CD4-positive, alpha-beta T cell treated with Interferon alpha-2 for 1 hour (primary cell): Measurements from ENCODE around the gene GGA3.
"Not testable (repeated sequence)": the region's sequence is repeated elsewhere in the genome, so short reads cannot be mapped to it uniquely, and the experiment has no call there.

Experiments
- DNase-seq, 2 donors: peaks; one replicate each; pipeline ENCODE4 v3.0.0-alpha.2; 2020 to 2022

GGA3 gene, protein sequence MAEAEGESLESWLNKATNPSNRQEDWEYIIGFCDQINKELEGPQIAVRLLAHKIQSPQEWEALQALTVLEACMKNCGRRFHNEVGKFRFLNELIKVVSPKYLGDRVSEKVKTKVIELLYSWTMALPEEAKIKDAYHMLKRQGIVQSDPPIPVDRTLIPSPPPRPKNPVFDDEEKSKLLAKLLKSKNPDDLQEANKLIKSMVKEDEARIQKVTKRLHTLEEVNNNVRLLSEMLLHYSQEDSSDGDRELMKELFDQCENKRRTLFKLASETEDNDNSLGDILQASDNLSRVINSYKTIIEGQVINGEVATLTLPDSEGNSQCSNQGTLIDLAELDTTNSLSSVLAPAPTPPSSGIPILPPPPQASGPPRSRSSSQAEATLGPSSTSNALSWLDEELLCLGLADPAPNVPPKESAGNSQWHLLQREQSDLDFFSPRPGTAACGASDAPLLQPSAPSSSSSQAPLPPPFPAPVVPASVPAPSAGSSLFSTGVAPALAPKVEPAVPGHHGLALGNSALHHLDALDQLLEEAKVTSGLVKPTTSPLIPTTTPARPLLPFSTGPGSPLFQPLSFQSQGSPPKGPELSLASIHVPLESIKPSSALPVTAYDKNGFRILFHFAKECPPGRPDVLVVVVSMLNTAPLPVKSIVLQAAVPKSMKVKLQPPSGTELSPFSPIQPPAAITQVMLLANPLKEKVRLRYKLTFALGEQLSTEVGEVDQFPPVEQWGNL

DNA sequence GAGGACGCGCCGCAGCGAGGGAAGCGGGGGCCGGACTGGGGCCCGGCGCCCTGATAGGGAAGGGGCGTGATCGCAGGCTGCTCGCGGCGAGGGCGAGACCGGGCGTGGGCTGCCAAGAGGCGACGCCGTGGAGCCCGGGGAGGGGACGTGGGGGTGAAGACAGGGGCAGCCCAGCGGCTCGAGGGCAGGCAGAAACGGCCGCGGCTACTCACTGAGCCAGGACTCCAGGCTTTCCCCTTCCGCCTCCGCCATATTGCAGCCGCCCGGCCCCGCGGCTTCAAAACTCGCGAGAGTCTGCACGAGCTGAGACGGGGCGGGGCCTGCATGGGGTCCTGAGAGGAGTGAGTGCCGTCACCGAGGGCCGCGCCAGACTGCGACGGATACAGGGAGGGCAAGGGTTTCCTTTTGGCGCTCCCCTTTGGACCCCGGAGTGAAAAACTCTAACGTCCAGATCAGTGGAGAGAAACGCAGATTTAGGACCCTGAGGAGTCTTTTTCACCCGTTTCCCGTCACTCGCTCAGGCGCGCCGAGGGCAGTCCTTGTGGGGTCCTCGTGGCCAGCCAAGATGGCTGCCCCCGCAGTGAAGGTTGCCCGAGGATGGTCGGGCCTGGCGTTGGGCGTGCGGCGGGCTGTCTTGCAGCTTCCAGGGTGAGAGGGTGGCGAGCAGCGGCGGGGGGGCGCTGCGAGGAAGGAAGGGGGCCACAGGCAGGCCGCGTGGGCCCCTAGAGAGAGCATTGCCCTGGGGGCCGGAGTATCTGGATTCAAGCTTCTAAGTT lies at the start of gene GGA3, which contains the start of gene MRPS7:
GGA3 (minus strand) TSS at position 271 of the 776 bp plus-strand sequence; CDS start at position 252, 19 bp downstream.
MRPS7 (plus strand) TSS at position 544 of the 776 bp plus-strand sequence; CDS start at position 566, 22 bp downstream.
- DNase-seq, result peak; percentile 94 to 97

DNA sequence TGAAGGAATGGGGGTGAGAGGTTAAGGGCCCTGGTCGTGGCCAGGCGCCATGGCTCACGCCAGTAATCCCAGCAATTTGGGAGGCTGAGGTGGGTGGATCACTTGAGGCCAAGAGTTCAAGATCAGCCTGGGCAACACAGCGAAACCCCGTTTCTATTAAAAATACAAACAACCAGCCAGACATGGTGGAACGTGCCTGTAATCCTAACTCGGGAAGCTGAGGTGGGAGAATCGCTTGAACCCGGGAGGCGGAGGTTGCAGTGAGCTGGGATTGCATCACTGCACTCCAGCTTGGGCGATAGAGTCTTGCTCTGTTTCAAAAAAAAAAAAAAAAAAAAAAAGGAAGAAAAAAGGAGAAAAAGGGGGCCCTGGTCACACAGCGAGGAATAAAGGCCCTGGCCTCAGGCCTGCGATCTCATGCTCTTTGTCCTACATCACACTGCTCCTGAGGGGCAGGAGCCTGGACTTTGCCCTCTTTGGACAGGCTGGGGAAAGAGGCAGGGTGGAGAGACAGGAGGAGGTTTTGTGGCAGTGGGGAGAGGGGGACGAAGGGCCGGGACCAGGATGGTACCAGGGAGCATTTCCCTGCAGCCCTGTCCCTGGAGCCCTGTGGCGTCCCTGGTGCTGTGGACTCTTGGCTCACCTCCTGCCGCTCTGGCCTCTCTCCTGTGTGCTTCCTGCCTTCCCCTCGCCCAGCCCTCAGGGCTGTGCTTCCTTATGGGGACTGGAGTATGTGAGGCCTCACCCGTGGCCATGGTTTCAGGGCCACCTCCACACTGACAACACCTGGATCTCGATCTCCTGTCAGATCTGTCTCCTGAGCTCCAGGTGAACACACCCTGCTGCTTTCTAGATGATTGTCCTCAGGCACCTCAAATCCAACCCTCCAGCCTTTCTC lies 47.6 kb upstream of the GGA3 start:
- DNase-seq, result no peak

DNA sequence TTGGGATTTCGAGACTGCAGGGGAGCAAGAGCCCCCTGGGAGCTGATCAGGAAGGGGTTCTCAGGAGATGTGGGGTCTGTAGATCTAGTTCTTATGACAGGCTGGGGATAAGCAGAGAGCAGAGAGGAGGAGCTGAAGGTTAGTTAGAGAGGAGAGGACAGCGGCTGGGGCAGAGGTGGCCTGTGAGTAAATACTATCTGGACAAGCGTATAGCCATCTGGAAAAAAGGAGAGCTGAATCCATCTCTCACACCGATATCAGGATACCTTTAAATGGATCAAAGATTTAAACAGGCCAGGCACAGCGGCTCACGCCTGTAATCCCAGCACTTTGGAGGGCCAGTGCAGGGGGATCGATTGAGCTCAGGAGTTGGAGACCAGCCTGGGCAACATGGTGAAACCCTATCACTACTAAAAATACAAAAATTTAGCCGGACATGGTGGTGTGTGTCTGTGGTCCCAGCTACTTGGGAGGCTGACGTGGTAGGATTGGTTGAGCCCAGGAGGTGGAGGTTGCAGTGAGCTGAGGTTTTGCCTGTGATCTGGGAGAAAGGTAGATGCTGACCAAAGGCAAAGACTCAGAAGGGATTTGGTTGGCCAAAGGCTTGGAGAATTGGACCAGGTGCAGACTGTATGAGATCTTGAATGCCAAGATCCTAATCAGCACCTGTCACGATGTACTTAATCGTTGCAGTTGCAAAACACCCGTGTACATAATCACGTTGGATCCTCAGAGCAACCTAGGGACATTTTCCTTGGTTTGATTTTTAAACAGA lies 46.7 kb upstream of the GGA3 start:
- no peak for DNase-seq

DNA sequence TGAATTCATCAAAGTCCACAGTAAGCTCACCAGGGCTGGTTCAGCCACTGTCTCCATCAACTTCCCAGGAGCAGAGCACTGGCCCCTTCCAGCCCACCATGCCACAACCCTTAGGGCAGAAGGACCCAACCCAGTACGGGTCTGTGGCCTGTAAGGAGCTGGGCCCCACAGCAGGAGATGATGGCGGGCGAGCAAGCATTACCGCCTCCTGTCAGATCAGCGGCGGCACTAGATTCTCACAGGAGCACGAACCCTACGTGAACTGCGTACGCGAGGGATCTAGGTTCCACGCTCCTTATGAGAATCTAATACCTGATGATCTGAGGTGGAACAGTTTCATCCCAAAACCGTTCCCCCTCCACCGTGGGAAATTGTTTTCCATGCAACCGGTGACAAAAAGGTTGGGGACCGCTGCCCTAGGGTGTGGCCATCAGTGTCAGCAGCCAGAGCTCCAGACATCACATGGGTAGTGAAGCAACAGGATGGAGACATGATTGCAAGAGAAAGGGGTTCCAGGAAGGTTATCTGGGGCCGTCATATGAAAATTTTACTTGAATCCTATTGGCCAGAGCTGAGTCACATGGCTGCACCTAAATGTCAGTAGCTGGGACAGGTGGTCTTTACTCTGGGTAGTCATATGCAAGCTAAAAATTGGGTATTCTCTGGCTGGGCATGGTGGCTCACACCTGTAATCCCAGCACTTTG lies 40.2 kb upstream of the GGA3 start:
- peak in 1 of 2 donors; percentile 59 for DNase-seq

DNA sequence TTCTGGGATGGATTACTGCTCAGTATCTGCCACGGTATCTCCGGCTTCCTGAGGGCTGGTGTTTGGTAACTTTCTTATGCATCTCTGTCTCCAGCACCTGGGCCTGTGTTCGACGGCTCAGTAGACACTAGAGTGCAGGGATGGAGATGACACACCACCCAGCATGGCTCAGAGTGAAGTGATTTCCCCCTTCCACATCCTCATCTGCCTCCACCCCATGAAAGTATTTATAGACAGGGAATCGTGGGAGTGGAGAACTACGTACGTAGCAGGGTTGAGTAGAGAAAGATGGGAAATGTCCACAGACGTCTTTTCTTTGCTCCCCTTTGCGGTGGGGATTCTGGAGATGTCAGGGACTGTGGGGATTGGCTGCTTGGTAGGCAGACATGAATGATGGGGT lies 39.6 kb upstream of the GGA3 start:
- peak in 1 of 2 donors; percentile 33 for DNase-seq

DNA sequence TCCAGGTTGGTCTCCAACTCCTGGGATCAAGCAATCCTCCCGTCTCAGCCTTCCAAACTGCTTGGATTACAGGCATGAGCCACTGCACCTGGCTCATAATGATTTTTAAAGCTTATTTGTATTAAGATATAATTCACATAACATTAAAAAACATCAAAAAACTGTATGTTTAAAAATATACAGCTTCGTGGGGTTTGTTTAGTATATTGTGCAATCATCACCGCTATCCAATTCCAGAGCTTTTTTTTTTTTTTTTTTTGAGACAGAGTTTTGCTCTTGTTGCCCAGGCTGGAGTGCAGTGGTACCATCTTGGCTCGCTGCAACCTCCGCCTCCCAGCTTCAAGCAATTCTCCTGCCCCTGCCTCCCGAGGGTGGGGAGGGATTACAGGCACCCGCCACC lies 38.9 kb upstream of the GGA3 start:
- DNase-seq, result no peak

DNA sequence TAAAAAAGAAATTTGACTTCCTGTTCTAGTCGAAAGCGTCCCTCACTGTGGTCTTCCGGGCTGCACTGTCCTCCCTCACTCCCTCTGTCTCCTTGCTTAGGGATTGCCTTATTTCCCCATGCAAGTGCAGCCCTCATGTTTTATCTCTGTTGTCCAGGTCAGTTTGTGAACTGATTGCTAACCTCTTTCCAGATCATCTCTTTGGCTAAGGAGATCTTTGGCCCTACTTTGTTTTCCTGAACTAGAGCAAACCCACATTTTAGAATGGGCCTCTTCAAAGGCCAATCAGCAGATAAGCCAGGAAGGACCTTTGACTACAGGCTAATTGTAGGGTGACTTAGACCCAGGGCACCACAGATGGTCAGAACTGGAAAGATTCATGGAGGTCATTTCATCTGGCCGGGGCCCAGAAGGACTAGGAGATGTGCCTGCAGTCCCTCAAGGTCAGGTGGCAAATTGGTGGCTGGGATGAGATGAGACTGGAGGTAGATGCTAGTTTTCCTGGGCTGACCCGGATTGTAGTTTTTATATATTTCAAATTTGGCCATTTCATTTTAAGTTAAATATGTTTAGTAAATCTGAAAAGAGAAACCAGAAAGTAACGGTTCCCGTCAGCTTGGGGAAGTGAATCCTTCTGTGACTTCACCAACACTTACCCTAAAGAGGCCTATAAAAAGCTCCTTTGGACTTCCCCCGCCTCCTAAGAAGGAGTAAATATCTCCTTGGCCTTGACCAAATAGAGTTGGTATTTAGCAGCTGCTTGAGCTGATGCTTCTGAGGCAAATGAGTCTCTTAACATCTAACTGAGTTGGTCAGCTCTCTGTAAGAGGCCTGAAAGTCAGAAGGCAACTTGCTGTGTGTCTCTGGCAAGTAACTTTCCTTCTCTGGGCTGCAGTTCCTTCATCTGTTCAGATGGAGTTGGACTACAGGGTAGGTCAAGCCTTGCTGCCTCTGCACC lies 34.1 kb upstream of the GGA3 start:
- DNase-seq, result peak; percentile 36 to 74

DNA sequence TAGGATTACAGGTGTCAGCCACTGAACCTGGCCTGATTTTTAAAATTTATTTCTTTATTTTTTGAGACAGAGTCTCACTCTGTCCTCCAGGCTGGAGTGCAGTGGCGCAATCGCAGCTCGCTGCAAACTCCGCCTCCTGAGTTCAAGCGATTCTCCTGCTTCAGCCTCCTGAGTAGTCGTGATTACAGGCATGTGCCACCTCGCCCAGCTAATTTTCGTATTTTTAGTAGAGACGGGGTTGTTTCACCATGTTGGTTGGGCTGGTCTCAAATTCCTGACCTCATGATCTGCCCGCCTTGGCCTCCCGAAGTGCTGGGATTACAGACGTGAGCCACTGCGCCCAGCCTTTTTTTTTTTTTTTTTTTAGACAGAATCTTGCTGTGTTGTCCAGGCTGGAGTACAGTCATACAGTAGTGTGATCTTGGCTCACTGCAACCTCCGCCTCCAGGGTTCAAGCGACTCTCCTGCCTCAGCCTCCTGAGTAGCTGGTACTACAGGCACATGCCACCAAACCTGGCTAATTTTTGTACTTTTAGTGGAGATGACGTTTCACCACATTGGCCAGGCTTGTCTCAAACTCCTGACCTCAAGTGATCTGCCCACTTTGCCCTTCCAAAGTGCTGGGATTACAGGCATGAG lies 31.5 kb upstream of the GGA3 start:
- DNase-seq, result peak in 1 of 2 donors; percentile 38

DNA sequence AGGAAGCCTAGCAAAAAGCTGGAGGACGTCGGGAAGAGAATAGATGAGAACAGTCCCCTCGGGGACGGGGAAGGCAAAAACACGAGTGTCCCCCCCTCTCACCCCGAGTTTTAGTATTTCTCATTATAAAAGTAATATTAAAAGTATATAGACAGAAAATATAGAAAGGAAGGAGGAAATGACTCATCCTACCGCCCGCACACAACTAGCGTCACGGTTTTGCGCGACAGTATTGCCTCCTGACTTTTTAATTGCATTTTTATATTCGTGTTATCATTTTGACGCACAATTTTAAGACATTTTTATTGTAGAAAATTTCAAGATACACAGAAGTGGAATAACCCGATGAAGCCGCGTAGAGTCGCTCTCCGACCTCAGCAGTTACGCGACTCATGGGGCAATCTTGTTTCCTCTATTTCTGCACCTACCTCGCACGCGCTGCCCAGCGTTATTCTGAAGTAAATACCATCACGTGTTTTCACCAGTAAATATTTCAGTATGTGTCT lies 28.5 kb upstream of the GGA3 start:
- DNase-seq, result peak; percentile 66 to 70

DNA sequence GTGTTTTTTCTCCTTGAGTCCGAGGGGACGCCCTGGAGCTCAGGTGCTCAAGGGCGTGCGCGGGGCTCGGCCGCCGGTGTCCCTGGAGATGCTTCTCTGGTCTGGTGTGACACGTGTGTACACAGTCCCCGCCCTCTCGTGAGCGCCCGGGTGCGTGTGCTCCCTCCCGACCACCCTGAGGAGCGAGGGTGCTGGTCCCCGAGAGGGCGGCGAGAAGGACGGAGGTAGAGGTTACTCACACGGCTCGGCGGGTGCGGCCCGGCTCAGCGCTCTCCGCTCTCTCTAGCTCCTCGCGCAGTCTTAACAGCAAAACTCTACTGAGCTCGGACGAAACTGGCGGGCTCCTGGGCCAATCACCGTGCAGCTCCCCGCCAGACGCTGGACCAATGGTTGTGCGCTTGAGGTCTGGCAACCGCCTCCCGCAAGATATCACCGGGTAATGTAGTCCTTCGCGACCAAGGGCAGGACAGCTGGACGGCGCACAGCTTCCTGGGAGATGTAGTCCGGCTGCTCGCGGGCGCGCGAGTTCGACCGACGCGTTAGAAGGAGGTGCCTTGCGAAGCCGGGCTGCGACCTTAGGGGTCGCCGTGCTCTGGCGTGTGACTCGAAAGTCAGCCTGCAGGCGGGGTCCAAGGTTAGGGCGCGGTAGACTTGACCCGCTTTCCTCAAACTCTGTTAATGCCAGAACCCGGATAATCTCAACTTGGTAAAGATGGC lies 27.9 kb upstream of the GGA3 start, which contains the start of gene SLC25A19:
SLC25A19 (minus strand) TSS at position 319 of the 717 bp plus-strand sequence. CDS start 2,669 bp downstream, outside the sequence.
- peak; percentile 97 to 98 for DNase-seq

DNA sequence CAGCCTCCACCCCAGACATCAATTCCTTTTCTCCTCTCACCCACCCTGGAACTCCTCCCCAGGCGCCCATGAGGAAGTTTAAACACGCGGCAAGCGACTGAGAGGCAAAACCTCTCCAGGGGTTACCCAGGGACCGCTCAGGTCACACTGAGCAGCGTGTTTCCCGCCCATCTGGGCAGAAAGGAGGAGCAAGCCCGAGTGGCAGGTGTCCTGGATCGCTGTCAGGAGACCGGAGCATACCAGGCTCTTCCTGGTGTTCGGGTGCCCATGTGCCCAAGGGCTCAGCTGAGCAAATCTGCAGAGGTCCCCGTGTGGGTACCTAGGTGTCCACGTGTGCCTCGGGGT lies 27.3 kb upstream of the GGA3 start:
- no peak for DNase-seq

DNA sequence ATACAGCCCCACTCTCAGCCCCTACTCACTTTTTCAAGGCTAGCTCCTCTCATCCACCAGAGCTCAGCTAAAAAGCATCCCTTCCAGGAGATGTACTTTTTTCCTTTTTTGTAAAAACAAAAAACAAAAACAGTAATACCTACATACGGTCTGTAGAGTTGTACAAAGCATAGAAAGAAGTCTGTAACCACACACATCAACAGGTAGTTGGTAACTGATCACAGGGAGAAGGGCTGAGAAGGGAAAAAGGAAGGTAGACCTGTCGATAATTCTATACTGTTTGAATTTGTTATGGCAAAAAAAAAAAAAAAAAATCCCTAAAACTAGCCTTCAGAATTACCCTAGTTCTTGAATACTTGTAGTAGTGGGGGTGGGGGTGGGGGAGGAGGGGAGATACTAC lies 27.0 kb upstream of the GGA3 start:
- DNase-seq, result no peak

DNA sequence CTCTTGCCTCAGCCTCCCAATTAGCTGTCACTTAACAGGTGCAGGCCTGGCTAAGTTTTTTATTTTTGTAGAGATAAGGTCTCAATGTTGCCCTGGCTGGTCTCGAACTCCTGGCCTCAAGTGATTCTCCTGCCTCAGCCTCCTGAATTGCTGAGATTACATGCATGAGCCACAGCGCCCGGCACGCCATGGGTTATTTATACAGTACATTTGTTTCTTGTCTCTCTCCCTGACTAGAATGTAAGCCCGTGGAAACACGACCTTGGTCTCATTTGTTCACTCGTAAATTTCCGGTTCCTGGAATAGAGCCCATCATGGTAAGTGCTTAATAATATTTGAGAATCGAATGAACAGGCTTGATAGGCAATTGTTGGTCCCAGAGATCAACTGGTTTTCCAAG lies 25.8 kb upstream of the GGA3 start:
- DNase-seq, result no peak

DNA sequence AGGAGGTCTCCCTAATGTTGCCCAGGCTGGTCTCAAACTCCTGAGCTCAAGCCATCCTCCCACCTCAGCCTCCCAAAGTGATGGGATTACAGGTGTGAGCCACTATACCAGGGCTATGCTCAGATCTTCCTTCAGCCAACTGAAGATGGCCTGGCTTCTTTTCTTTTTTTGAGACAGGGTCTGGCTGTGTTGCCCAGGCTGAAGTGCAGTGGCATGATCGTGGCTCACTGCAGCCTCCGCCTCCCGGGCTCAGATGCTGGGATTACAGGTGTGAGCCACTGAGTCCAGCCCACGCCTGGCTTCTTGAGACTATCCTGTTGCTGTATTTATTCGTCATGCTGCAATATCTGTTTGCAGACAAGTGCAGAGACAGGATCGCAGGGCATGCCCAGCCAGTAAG lies 23.7 kb upstream of the GGA3 start:
- no peak for DNase-seq

DNA sequence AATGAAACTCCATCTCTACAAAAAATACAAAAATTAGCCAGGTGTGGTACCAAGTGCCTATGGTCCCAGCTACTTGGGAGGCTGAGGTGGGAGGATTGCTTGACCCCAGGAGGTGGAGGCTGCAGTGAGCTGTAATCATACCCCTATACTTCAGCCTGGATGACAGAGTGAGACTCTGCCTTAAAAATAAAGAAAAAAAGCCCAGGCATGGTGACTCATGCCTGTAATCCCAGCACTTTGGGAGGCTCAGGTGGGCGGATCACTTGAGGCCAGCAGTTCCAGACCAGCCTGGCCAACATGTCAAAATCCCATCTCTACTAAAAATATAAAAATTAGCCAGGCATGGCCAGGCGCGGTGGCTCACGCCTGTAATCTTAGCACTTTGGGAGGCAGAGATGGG lies 18.8 kb upstream of the GGA3 start:
- DNase-seq, result not testable (repeated sequence)

DNA sequence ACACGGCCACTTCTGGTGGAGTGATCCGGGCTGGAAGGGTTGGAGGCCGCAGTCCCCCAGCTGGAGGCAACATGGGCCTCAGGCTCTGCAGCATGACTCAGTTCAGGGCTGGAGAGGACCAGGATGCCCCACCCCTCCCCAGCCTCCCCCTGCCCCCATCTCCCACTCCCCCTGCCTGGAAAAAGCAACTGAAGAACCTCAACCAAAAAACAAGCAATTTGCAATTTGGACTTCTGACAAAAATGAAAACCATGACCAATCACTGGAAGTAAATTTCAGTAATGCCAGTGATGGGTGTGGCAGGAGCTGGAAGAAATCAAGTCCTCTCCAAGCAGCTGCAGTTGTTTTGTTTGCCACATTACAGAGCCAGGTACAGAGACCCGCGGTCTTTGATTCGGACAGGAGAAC lies 16.3 kb upstream of the GGA3 start:
- no peak for DNase-seq

DNA sequence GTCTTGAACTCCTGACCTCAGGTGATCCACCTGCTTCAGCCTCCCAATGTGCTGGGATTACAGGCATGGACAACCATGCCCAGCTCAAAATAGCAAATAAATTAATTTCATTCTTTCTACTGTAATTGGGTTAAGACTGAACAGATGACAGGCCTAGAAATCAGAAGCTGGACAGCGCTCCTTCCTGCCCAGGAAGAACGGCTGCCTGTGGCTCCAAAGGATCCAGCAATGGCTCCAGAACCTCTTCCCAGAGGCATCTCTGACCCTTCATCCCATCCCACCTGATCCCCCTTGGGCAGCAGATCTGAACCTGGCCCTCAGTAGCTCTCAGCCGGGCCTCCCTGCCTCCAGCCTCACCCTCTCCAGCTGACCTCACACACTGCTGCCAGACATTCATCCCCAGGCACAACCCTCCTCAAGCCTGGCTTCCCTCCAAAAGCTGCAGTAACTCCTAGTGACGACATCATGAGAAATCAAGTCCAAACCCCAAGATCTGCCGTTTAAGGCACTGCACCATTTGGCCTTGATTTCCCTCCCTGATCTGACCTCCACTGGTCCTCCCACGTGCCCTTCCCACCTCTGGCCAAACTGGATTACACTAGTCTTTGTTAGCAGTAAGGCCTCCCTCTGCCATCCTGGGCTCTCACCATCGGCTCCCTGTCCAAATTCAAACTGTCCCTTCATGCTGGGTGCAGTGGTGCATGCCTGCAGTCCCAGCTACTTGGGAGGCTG lies 12.7 kb upstream of the GGA3 start:
- no peak for DNase-seq
